HCEC 1CT (cell line): ENCODE results near the gene ALKBH5.
"Not testable (repeated sequence)": the region's sequence is repeated elsewhere in the genome, so short reads cannot be mapped to it uniquely, and the experiment has no call there.

ENCODE experiments used
- DNase-seq: peaks from one replicate; pipeline ENCODE4 v3.0.0-alpha.2; 2017

Gene ALKBH5

DNA sequence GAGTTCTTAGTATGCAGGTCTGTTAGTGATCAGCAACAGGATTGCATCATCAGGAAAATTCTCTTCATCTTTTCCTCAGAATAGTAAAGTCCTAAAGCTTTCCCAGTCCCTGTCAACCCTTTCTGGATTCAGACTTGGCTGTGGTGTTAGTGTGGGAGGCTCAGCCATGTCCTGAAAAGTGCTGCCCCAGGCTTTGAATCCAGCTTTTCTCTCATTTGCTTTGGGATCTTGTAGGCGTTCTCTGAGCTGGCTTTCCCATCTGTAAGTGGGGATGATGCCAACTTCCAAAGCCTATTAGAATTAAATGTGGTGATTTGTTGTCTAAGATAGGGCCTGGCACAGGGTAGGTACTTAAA, 3.0 kb downstream of the ALKBH5 start:
- no peak for DNase-seq

- no peak for DNase-seq
Measured at GRCh38 chr17:18187226-18187625, 3.6 kb downstream of the ALKBH5 start.

GRCh38 chr17:18187821-18188761, 4.5 kb downstream of the ALKBH5 start:
- DNase-seq: peak; percentile 35

DNA sequence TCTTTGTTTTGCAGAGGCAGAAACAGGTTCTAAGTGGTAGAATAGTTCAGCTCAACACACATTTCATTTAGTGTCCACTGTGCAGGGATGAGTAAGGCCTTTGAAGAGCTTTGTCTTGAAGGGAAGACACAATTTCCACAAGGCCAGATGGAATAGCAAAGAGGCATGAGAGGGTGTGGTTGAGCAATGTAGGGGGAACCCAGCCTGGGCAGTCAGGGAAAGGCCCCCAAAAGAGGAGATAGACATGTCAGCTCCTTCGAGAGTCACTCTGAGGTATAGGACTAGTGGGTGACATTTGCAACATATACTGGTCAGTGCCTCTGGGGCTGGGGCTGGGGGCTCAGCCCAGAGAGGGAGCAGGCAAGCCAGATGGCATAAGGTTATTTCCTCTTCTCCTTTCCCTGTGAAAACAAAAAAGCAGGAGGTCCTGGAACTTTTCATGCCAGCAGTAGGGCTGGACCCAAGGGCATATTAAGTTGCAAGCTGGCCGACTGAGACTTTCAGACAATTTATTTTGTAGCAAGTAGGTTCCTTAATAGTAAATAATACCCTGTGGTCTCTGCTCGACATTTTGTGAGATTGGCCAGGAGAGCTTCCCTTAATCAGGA, 7.1 kb downstream of the ALKBH5 start:
- no peak for DNase-seq

DNA sequence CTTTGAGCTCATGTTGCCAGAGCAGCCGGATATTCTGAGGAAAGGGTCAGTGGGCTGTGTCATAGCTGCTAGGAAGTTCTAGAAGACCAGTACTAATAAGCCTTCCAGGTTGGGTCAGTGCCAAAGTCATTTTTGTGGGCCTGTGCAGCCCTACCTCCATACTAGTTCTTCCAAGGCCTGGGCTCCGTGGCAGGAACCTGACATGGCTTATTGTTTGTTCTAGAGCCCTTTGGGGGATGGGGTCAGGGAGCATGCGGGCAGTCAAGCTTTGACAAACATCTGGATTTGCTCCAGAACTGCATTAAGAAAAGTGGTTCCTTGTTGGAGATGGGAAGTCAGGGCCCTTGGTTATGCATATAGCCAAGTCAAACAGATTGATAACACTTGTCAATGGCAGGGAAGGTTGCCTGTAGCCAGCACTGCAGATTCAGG, 7.6 kb downstream of the ALKBH5 start:
- DNase-seq: no peak

GRCh38 chr17:18191967-18192366, 8.3 kb downstream of the ALKBH5 start:
- no peak for DNase-seq

- no peak for DNase-seq
Measured at GRCh38 chr17:18194394-18194793, 10.8 kb downstream of the ALKBH5 start.

- DNase-seq: no peak
Measured at GRCh38 chr17:18194804-18195203, 11.2 kb downstream of the ALKBH5 start.

DNA sequence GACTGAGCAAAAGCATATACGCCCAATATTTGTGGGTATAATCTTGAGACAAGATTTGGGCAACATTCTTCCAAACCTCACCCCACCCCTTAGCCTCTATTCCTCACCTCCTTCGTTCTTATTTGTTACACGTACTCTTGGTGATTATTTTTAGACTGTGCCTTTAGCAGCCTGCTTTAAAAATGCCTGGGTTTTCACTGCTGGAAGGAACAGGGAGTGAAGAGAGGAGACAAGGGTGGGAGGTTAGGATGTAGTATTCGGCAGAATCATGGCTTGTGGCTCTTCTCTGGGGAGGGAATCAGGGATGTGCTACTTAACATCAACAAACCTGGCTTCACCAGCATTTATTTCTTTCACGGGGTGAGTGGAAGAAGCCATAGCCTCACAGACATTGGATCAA, 11.6 kb downstream of the ALKBH5 start:
- no peak for DNase-seq

DNA sequence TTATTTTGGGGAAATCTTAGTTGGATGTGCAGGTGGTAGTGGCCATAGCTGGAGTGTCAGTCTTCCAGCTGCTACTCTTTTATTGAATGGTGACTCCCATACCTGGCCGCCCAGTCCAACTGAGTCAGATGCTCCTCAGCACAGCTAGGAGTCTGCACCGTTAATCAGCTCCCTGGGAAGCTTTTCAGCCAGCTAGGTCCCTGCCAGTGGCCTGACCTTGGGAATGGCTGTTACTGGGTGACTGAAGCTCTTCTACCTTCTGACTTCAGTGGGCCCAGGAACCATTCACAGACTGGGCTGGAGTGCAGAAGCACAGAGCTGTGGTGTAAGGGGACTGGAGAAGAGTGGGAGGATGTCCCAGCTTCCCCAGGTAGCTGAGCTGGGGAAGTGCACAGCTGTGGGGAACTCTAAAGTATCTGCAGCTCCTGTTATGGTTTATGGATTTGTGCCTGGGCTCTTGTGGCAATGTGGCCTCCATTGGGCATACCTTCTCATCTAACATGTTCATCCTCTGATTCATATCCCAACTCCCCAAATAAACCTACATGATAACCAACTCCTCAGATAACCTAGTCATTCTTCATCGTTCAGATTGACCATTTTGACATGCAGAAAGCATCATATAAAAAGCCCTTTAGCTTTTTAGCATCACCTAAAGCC, 14.0 kb downstream of the ALKBH5 start:
- DNase-seq: no peak

DNA sequence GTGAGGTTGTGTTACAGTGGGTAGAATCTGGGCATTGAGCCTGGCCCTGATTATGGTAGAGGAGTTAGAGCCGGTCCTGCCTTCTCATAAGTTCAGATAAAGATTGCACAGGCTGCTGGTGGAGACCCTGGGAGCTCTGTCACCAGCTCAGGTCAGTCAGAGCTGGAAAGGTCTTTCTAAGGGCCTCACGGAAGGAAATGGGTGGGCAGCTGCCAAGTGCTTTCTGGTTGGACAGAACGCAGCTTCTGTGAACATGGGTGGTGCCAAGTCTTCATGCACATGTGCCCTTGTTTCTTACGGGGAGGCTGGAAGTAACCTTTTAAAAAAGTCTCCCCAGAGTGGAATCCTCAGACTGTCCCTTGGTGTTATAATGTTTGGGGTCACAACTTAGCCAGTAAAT, 14.9 kb downstream of the ALKBH5 start:
- no peak for DNase-seq

DNA sequence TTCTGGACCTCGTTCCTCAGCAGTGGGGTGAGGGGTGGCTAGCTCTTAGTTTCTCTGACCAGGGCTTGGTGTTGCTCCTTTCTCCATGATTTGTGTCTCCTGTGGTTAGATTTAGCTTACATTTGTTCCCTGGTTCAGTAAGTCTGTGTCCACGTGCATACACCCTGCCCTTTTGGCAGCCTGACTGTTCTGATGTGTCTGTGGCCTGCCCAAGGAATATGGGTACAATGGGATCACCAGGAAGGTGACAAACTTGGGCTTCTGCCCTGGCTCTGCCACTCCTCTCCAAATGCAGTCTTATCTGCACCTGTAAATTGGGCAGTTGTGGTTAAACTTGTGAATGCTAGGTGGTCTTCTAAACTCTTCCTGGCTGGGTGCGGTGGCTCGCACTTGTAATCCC, 17.5 kb downstream of the ALKBH5 start:
- DNase-seq: no peak

- no peak for DNase-seq
Measured at GRCh38 chr17:18203308-18203707, 19.7 kb downstream of the ALKBH5 start.

DNA sequence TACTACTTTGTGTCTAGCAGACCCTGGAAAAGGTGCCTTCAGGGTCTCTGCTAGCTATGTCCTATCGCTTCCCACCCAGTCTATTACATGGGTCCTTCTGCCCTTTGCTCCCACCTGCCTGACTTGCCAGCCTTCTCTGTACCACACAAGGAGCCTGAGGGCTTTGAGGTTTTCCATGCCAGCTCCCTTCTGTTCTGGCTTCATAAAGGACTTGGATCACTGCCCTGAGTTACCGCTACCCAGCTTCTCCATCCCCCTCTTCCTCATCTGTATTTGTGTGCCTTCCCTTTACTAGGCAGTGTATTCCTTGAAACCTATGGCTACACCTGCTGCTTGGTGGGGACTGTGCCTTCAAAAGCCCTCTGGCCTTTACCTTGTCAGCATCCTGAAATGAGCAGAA, 22.2 kb downstream of the ALKBH5 start:
- DNase-seq: no peak

- DNase-seq: no peak
Measured at GRCh38 chr17:18206962-18207361, 23.3 kb downstream of the ALKBH5 start.

DNA sequence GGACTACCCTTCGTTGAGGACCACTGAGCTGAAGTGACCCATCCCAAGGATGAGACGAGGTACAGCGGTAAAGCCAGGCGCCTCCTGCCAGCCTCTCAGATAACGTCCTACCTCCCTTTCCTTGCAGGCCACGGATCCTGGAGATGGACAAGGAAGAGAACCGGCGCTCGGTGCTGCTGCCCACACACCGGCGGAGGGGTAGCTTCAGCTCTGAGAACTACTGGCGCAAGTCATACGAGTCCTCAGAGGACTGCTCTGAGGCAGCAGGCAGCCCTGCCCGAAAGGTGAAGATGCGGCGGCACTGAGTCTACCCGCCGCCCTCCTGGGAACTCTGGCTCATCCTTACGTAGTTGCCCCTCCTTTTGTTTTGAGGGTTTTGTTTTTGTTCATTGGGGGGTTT, 24.5 kb downstream of the ALKBH5 start:
- DNase-seq: no peak

DNA sequence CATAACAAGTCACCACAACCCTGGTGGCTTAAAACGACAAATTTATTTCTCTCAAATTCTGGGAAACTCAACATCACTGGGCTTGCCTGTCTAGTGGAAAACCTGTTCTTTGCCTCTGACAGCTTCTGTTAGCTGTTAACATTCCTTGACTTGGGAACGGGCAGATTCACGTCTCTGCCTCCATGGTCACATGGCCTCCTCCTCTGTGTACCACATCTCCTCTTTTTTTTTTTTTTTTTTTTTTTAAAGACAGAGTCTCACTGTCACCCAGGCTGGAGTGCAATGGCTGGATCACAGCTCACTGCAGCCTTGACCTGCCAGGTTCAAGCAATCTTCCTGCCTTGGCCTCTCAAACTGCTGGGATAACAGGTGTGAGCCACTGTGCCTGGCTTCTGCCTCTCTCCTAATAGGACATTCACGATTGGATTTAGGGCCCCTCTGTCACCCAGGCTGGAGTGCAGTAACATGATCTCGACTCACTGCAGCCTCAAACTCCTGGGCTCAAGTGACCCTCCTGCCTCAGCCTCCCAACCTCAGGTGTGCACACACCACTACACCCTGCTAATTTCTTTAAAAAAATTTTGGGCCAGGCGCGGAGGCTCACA, 30.1 kb downstream of the ALKBH5 start:
- no peak for DNase-seq

DNA sequence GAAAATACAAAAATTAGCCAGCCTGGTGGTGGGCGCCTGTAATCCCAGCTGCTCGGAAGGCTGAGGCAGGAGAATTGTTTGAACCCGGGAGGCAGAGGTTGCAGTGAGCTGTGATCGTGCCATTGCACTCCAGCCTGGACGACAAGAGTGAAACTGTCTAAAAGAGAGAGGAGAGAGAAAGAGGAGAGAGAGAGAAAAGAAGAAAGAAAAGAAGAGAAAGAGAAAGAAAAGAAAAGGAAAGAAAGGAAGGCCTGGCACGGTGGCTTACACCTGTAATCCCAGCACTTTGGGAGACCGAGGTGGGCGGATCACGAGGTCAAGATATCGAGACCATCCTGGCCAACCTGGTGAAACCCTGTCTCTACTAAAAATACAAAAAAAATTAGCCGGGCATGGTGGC, 33.3 kb downstream of the ALKBH5 start:
- DNase-seq: not testable (repeated sequence)

- peak; percentile 40 for DNase-seq
Measured at GRCh38 chr17:18217412-18218015, 33.9 kb downstream of the ALKBH5 start.

GRCh38 chr17:18218756-18219415, 35.3 kb downstream of the ALKBH5 start:
- peak; percentile 57 for DNase-seq

- DNase-seq: no peak
Measured at GRCh38 chr17:18224053-18224386, 40.4 kb downstream of the ALKBH5 start.

DNA sequence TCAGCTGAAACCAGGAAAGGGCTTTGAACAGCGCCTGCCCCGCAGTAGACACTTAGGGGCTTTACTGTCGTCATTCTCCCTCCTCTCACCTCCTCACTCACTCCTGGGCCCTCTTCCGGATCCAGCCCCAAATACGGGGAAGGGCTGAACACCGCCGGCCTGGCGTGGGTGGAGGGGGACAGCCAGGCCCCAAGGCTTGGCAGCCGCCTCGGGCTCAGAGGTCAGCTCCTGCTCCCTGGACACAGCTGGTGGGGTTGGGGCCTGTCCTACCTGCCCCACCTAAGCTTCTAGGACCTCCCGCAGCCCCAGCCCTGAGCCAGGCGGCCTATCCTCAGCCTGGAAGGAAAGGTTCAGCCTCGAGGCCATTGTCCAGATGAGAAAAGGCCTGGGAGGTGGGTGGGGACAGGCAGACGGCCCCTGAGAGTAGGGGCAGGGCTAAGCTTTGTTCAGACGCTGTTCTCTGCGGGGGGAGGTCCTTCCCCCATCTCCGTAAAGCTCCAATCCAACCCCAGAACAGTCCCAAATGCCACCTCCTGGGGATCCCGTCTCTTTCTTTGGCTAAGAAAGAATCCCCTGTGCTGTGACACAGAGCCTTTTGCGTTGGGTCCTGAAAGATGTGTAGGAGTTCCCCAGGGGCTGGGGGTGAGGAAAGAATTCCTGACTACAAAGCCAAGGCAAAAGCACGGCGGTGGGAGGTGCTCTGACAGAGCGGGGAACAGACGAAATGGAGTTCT, 40.9 kb downstream of the ALKBH5 start:
- no peak for DNase-seq
